ENCODE data around the gene RSU1. TPM values are rescaled to one million over a fixed set of nuclear protein-coding genes. Genes with fewer than 3 reads are reported as not detected.

RSU1 gene
- total and polyA plus RNA-seq, 2 of the 13 experiments (the other 11 are each of a cell fraction or from before 2014, with no cell fraction given): 32.3 to 35.1 TPM

GRCh38 chr10:16612115-16612980 lies 204.9 kb downstream of the RSU1 start (continued):
- TF ChIP-seq ZNF331 (CRISPR knock-in tag; IDR thresholded peaks at IDR 0.05): peak; percentile 38; the same call in 1 of the 2 replicates
- TF ChIP-seq ZNF441 (CRISPR knock-in tag; IDR thresholded peaks at IDR 0.05; ENCODE audit: borderline replicate concordance): peak; percentile 62; the same call in 1 of the 2 replicates
- TF ChIP-seq REST (IDR thresholded peaks at IDR 0.05; ENCODE audit: borderline replicate concordance in 1 of 2, low read depth in 1 of 2, low read length in 2 of 2): peak; percentile 77 to 97
- no peak for TF ChIP-seq HNRNPK (IDR thresholded peaks at IDR 0.05; ENCODE audit: low read depth, low read length, poor library complexity, severe bottlenecking)
- peak; percentile 95 for TF ChIP-seq EHMT2 (IDR thresholded peaks at IDR 0.05; ENCODE audit: borderline replicate concordance, low read depth, low read length)
- 0 out of 2 replicates have a peak, but pooled peaks have one; percentile 41 for TF ChIP-seq CEBPB (IDR thresholded peaks at IDR 0.05; ENCODE audit: borderline replicate concordance, low read depth, low read length)
- no peak for TF ChIP-seq RBM39 (IDR thresholded peaks at IDR 0.05; ENCODE audit: low read depth, low read length, poor library complexity, severe bottlenecking)
- peak; percentile 29; the same call in 1 of the 2 replicates for TF ChIP-seq HOMEZ (CRISPR knock-in tag; IDR thresholded peaks at IDR 0.05; ENCODE audit: low read depth)
- no peak for TF ChIP-seq MLLT10 (CRISPR knock-in tag; IDR thresholded peaks at IDR 0.05)
- TF ChIP-seq ATF1 (CRISPR knock-in tag; IDR thresholded peaks at IDR 0.05): no peak
- no peak for TF ChIP-seq PITX1 (CRISPR knock-in tag; IDR thresholded peaks at IDR 0.05)
- TF ChIP-seq ELF1 (CRISPR knock-in tag; IDR thresholded peaks at IDR 0.05): no peak
- TF ChIP-seq RARA (CRISPR knock-in tag; IDR thresholded peaks at IDR 0.05): peak; percentile 21; the same call in 1 of the 2 replicates
- 0 out of 2 replicates have a peak, but pooled peaks have one; percentile 44 for TF ChIP-seq BORCS8-MEF2B (CRISPR knock-in tag; IDR thresholded peaks at IDR 0.05)
- TF ChIP-seq WIZ (CRISPR knock-in tag; IDR thresholded peaks at IDR 0.05): peak; percentile 75; the same call in 1 of the 2 replicates

Data from HepG2 (cell line).